ENCODE results near the gene CPNE1.

- TF ChIP-seq, protein P1, sequence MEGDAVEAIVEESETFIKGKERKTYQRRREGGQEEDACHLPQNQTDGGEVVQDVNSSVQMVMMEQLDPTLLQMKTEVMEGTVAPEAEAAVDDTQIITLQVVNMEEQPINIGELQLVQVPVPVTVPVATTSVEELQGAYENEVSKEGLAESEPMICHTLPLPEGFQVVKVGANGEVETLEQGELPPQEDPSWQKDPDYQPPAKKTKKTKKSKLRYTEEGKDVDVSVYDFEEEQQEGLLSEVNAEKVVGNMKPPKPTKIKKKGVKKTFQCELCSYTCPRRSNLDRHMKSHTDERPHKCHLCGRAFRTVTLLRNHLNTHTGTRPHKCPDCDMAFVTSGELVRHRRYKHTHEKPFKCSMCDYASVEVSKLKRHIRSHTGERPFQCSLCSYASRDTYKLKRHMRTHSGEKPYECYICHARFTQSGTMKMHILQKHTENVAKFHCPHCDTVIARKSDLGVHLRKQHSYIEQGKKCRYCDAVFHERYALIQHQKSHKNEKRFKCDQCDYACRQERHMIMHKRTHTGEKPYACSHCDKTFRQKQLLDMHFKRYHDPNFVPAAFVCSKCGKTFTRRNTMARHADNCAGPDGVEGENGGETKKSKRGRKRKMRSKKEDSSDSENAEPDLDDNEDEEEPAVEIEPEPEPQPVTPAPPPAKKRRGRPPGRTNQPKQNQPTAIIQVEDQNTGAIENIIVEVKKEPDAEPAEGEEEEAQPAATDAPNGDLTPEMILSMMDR (conservative IDR thresholded peaks at IDR 0.05 in 1 of 2, IDR thresholded peaks at IDR 0.05 in 1 of 2; ENCODE audit: low read depth in 1 of 2, low read length in 2 of 2) = no peak
- no peak for TF ChIP-seq EZH2 (IDR thresholded peaks at IDR 0.05; ENCODE audit: low read length, missing control alignments)
Measured at GRCh38 chr20:35583636-35584560, 80.8 kb downstream of the CPNE1 start.

All from fibroblast of lung (primary cell).